HepG2 (cell line): ENCODE data around the gene CRABP1.

Experiments used
- ATAD3A ChIP-seq: sonication (generic); formaldehyde crosslinking; IDR thresholded peaks from 2 replicates; pipeline ENCODE4 v1.4.0; 2020; ENCODE audit warnings: missing genetic modification reagents
- CBFB ChIP-seq: sonication (generic); formaldehyde crosslinking; IDR thresholded peaks from 2 replicates; pipeline ENCODE4 v1.4.0; 2020; ENCODE audit warnings: missing genetic modification reagents
- CTCF ChIP-seq: sonication (generic); formaldehyde crosslinking; IDR thresholded peaks from 2 replicates; pipeline ENCODE4 v1.5.0; 2020; ENCODE audit warnings: mild to moderate bottlenecking, missing genetic modification reagents, moderate library complexity
- EP300 ChIP-seq, 3 experiments: sonication (generic) in 1 of 3; formaldehyde crosslinking in 1 of 3; IDR thresholded peaks; 2 replicates each; pipeline versions ENCODE4 v1.5.1 to v1.6.1; 2011 to 2020; ENCODE audit warnings: low read depth in 2 of 3, low read length in 2 of 3, borderline replicate concordance in 1 of 3, improper control_type of control experiment in 1 of 3, mild to moderate bottlenecking in 1 of 3, missing genetic modification reagents in 1 of 3, moderate library complexity in 1 of 3
- MAX ChIP-seq: IDR thresholded peaks from 2 replicates; pipeline ENCODE4 v1.6.1; 2012; ENCODE audit warnings: inconsistent platforms
- MXI1 ChIP-seq: IDR thresholded peaks from 3 replicates; pipeline ENCODE4 v1.6.1; 2012; ENCODE audit warnings: low read depth, low read length, inconsistent platforms, borderline replicate concordance
- POLR2AphosphoS5 ChIP-seq: IDR thresholded peaks from 2 replicates; pipeline ENCODE4 v1.6.1; 2012; ENCODE audit warnings: low read depth, low read length
- ZBTB20 ChIP-seq: sonication (generic); formaldehyde crosslinking; IDR thresholded peaks from 2 replicates; pipeline ENCODE4 v1.8.1; 2023; ENCODE audit warnings: missing genetic modification reagents, low read depth, mild to moderate bottlenecking, borderline replicate concordance
- ZFP36 ChIP-seq: fragments of 150-350 bp; IDR thresholded peaks from 2 replicates; pipeline ENCODE4 v1.6.1; 2018; ENCODE audit warnings: borderline replicate concordance, low read length, low read depth; ENCODE audit not compliant: partially characterized antibody
- ZNF350 ChIP-seq: sonication (generic); formaldehyde crosslinking; IDR thresholded peaks from 2 replicates; pipeline ENCODE4 v1.4.0; 2020; ENCODE audit warnings: mild to moderate bottlenecking, low read depth, missing genetic modification reagents, borderline replicate concordance
- ZNF510 ChIP-seq: sonication (generic); formaldehyde crosslinking; IDR thresholded peaks from 2 replicates; pipeline ENCODE4 v1.4.0; 2020; ENCODE audit warnings: low read depth, mild to moderate bottlenecking, missing genetic modification reagents
- ZNF670 ChIP-seq: sonication (generic); formaldehyde crosslinking; IDR thresholded peaks from 2 replicates; pipeline ENCODE4 v1.8.0; 2022; ENCODE audit warnings: mild to moderate bottlenecking, missing genetic modification reagents, borderline replicate concordance
- TF ChIP-seq, protein P1 (sequence below): sonication (generic); formaldehyde crosslinking; IDR thresholded peaks from 2 replicates; pipeline ENCODE4 v1.8.0; 2022; ENCODE audit warnings: mild to moderate bottlenecking, missing genetic modification reagents, moderate library complexity

DNA sequence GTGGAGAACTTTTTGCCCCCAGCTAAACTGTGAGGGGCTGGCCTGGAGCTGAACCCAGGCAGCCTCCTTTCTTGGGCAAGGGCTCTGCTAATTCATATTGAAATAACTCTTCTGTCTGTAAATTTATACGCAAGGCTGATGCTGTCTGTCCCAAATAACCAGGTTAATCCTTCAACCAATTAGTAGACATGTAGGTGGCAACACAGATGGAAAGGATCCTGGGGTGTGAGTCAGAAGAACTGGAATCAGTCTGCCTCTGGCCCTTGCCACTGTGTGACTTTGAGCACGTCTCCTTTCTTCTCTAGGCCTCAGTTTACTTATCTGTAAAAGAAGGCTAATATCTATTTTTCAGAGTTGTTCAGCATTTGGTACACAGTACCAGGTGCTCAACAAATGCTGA lies 49.6 kb downstream of the CRABP1 start:
- TF ChIP-seq ZFP36: no peak
- TF ChIP-seq EP300 (IDR thresholded peaks at IDR 0.05; ENCODE audit: low read depth in 2 of 2, low read length in 2 of 2): no peak
- TF ChIP-seq EP300 (CRISPR knock-in tag; IDR thresholded peaks at IDR 0.05; ENCODE audit: borderline replicate concordance): no peak
- no peak for TF ChIP-seq MXI1
- no peak for TF ChIP-seq POLR2AphosphoS5
- TF ChIP-seq CBFB (CRISPR knock-in tag): no peak
- no peak for TF ChIP-seq CTCF (CRISPR knock-in tag)
- no peak for TF ChIP-seq ZNF350 (CRISPR knock-in tag)
- TF ChIP-seq, protein P1, sequence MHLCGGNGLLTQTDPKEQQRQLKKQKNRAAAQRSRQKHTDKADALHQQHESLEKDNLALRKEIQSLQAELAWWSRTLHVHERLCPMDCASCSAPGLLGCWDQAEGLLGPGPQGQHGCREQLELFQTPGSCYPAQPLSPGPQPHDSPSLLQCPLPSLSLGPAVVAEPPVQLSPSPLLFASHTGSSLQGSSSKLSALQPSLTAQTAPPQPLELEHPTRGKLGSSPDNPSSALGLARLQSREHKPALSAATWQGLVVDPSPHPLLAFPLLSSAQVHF (CRISPR knock-in tag): no peak
- no peak for TF ChIP-seq MAX
- TF ChIP-seq ZNF670 (CRISPR knock-in tag): no peak
- TF ChIP-seq ZBTB20 (CRISPR knock-in tag): no peak
- no peak for TF ChIP-seq ZNF510 (CRISPR knock-in tag)
- TF ChIP-seq ATAD3A (CRISPR knock-in tag): no peak
